Common myeloid progenitor, CD34-positive (primary cell): ENCODE data around the gene TMUB2.

Experiments
- CTCF ChIA-PET: fragments of 350-600 bp; sonication (Branson Sonifier 250); formaldehyde crosslinking; loops from one replicate; lab custom pipeline; 2021; ENCODE audit warnings: antibody characterized with exemption; lab: Charles Lee
- POLR2A ChIA-PET: fragments of 350-600 bp; sonication (Branson Sonifier 250); formaldehyde crosslinking; loops from one replicate; lab custom pipeline; 2021; ENCODE audit warnings: antibody characterized with exemption; lab: Charles Lee
- DNase-seq, 3 donors: peaks; one replicate each; pipeline versions ENCODE4 v3.0.0 to v3.0.0-alpha.2; 2013
- H3K27ac ChIP-seq, 2 experiments: 1 replicate in 1 of 2; 2 replicates in 1 of 2; pipeline ENCODE4 v1.7.0; 2013; ENCODE audit warnings: inconsistent platforms in 2 of 2, low read length in 2 of 2, mild to moderate bottlenecking in 2 of 2, low read depth in 1 of 2, moderate library complexity in 1 of 2; ENCODE audit not compliant: severe bottlenecking in 2 of 2, insufficient read depth in 1 of 2, poor library complexity in 1 of 2
- H3K27me3 ChIP-seq, 5 experiments: replicated peaks in 2 of 5; 1 replicate in 3 of 5; 2 replicates in 2 of 5; pipeline versions ENCODE4 v1.6.1 to v1.7.0; 2013; ENCODE audit warnings: low read length in 4 of 5, mild to moderate bottlenecking in 2 of 5, moderate library complexity in 2 of 5, inconsistent platforms in 1 of 5; ENCODE audit not compliant: insufficient read depth in 5 of 5, control insufficient read depth in 4 of 5
- H3K36me3 ChIP-seq, 4 experiments: 1 replicate in 2 of 4; 2 replicates in 2 of 4; pipeline versions ENCODE4 v1.6.1 to v1.7.0; 2013; ENCODE audit warnings: low read length in 3 of 4, control low read depth in 1 of 4, mild to moderate bottlenecking in 1 of 4; ENCODE audit not compliant: control insufficient read depth in 4 of 4, insufficient read depth in 4 of 4
- H3K4me1 ChIP-seq, 4 experiments: 1 replicate in 3 of 4; 2 replicates in 1 of 4; pipeline versions ENCODE4 v1.6.1 to v1.7.1; 2013; ENCODE audit warnings: low read length in 3 of 4, mild to moderate bottlenecking in 3 of 4, control low read depth in 1 of 4, inconsistent platforms in 1 of 4, moderate library complexity in 1 of 4; ENCODE audit not compliant: control insufficient read depth in 4 of 4, insufficient read depth in 4 of 4; ENCODE audit errors: control extremely low read depth in 1 of 4
- H3K4me3 ChIP-seq, 7 experiments: 1 replicate in 4 of 7; 2 replicates in 3 of 7; pipeline versions ENCODE4 v1.5.1 to v1.7.0; 2013; ENCODE audit warnings: mild to moderate bottlenecking in 7 of 7, low read length in 6 of 7, moderate library complexity in 6 of 7, inconsistent platforms in 2 of 7, low read depth in 2 of 7, control low read depth in 1 of 7; ENCODE audit not compliant: insufficient read depth in 4 of 7, control insufficient read depth in 1 of 7; ENCODE audit errors: extremely low read depth in 1 of 7
- H3K9me3 ChIP-seq, 5 experiments: 1 replicate in 4 of 5; 2 replicates in 1 of 5; pipeline versions ENCODE4 v1.6.1 to v1.7.1; 2013; ENCODE audit warnings: low read length in 4 of 5, mild to moderate bottlenecking in 2 of 5, inconsistent platforms in 1 of 5, low read depth in 1 of 5, moderate library complexity in 1 of 5; ENCODE audit not compliant: control insufficient read depth in 4 of 5, insufficient read depth in 2 of 5; ENCODE audit errors: control extremely low read depth in 1 of 5
- WGBS: methylation state at CpG from one replicate; pipeline ENCODE4 v1.1.5; 2013; ENCODE audit not compliant: insufficient coverage; 5-methylcytosine and 5-hydroxymethylcytosine counted together

TMUB2 gene

GRCh38 chr17:44212507-44213402 is 26.0 kb downstream of the TMUB2 start:
- Histone ChIP-seq H3K27me3 (no peaks in the 10 kb centered on the region), H3K27ac (no peak overlapping the region), H3K9me3 (no peaks in the 10 kb centered on the region), H3K4me1 (peaks cover 12 to 34% (median 27%) of the 10 kb centered on the region in 4 experiments), H3K4me3 (no peak overlapping the region), H3K36me3 (peaks cover 30 to 87% (median 66%) of the 10 kb centered on the region in 4 experiments)
- WGBS, result 95% methylated on average over 20 of the region's 31 CpGs
- ChIA-PET CTCF (interaction anchor here (0.6 to 8.8 kb wide), 6 partner anchors 9 to 403 kb away, joined by 3 to 84 read pairs (median 12); partner anchors contain the start of gene FAM171A2), POLR2A (no interaction called here)
- no peak for DNase-seq

GRCh38 chr17:44213403-44214229 is 26.8 kb downstream of the TMUB2 start:
- DNase-seq, result no peak
- H3K4me3 ChIP-seq, result no peak overlapping the region
- ChIA-PET POLR2A (no interaction called here), CTCF (interaction anchor here (0.7 to 8.8 kb wide), 7 partner anchors 8 to 149 kb away, joined by 3 to 84 read pairs (median 4); partner anchors contain the start of gene FAM171A2)
- WGBS, result 89% methylated on average over 13 of the region's 15 CpGs
- H3K4me1 ChIP-seq, result peaks cover 15 to 39% (median 31%) of the 10 kb centered on the region in 4 experiments
- H3K27ac ChIP-seq, result no peak overlapping the region
- H3K9me3 ChIP-seq, result no peaks in the 10 kb centered on the region
- H3K36me3 ChIP-seq, result peaks cover 29 to 82% (median 59%) of the 10 kb centered on the region in 4 experiments
- H3K27me3 ChIP-seq, result no peaks in the 10 kb centered on the region

GRCh38 chr17:44214230-44214494 is 27.4 kb downstream of the TMUB2 start:
- H3K4me1 ChIP-seq, result peaks cover 15 to 39% (median 31%) of the 10 kb centered on the region in 4 experiments

GRCh38 chr17:44214896-44215295 is 28.1 kb downstream of the TMUB2 start:
- no peaks in the 10 kb centered on the region for H3K27me3 ChIP-seq
- 99% methylated on average over 5 of the region's 6 CpGs for WGBS
- H3K36me3 ChIP-seq, result peaks cover 28 to 69% (median 48%) of the 10 kb centered on the region in 4 experiments
- ChIA-PET POLR2A (no interaction called here), CTCF (interaction anchor here (1.0 to 8.8 kb wide), 3 partner anchors 9 to 137 kb away, joined by 3 to 84 read pairs (median 7); no protein-coding TSS in a partner anchor)
- no peak overlapping the region for H3K4me3 ChIP-seq
- no peak for DNase-seq
- H3K9me3 ChIP-seq, result no peaks in the 10 kb centered on the region
- peaks cover 15 to 37% (median 31%) of the 10 kb centered on the region in 4 experiments for H3K4me1 ChIP-seq
- no peak overlapping the region for H3K27ac ChIP-seq

More at GRCh38 chr17:44214230-44214494, 27.4 kb downstream of the TMUB2 start:
- ChIA-PET POLR2A (no interaction called here), CTCF (interaction anchor here (0.7 to 8.8 kb wide), 7 partner anchors 8 to 149 kb away, joined by 3 to 84 read pairs (median 4); partner anchors contain the start of gene FAM171A2)
- Histone ChIP-seq H3K27ac (no peak overlapping the region), H3K4me3 (no peak overlapping the region), H3K36me3 (peaks cover 28 to 77% (median 55%) of the 10 kb centered on the region in 4 experiments), H3K9me3 (no peaks in the 10 kb centered on the region), H3K27me3 (no peaks in the 10 kb centered on the region)
- DNase-seq, result no peak
- 100% methylated on average over 1 of the region's 1 CpG for WGBS

- peaks cover 15 to 25% (median 21%) of the 10 kb centered on the region in 4 experiments for H3K4me1 ChIP-seq
- no peaks in the 10 kb centered on the region for H3K9me3 ChIP-seq
- CTCF ChIA-PET, result interaction anchor here (1.1 to 8.8 kb wide), 8 partner anchors 10 to 142 kb away, joined by 3 to 84 read pairs (median 6); no protein-coding TSS in a partner anchor
- WGBS, result 88% methylated on average over 2 of the region's 5 CpGs
- H3K36me3 ChIP-seq, result peaks cover 26 to 61% (median 42%) of the 10 kb centered on the region in 4 experiments
- DNase-seq, result no peak
- no peaks in the 10 kb centered on the region for H3K27me3 ChIP-seq
- H3K4me3 ChIP-seq, result peak overlapping the region in 1 of 7 experiments; percentile 86
- POLR2A ChIA-PET, result no interaction called here
- H3K27ac ChIP-seq, result no peak overlapping the region
Measured at GRCh38 chr17:44216173-44216572, 29.4 kb downstream of the TMUB2 start.

GRCh38 chr17:44216694-44217093 is 29.9 kb downstream of the TMUB2 start:
- no peak for DNase-seq
- H3K36me3 ChIP-seq, result peaks cover 22 to 56% (median 37%) of the 10 kb centered on the region in 4 experiments
- POLR2A ChIA-PET, result no interaction called here

More at GRCh38 chr17:44216694-44217093, 29.9 kb downstream of the TMUB2 start:
- no peaks in the 10 kb centered on the region for H3K27me3 ChIP-seq
- H3K4me3 ChIP-seq, result peak overlapping the region in 2 of 7 experiments; percentile 6 to 86
- CTCF ChIA-PET, result interaction anchor here (0.8 to 8.8 kb wide), 11 partner anchors 11 to 141 kb away, joined by 3 to 84 read pairs (median 6); no protein-coding TSS in a partner anchor
- WGBS, result 62% methylated on average over 5 of the region's 5 CpGs
- peaks cover 15 to 29% (median 25%) of the 10 kb centered on the region in 4 experiments for H3K4me1 ChIP-seq
- peak overlapping the region in 1 of 2 experiments; percentile 86 for H3K27ac ChIP-seq
- no peaks in the 10 kb centered on the region for H3K9me3 ChIP-seq
